ENCODE results near the gene FBLIM1. TPM values are rescaled to one million over a fixed set of nuclear protein-coding genes. Genes with fewer than 3 reads are reported as not detected.

FBLIM1 gene
- total RNA-seq, 1 donor from 2014 or later = 101 TPM

DNA sequence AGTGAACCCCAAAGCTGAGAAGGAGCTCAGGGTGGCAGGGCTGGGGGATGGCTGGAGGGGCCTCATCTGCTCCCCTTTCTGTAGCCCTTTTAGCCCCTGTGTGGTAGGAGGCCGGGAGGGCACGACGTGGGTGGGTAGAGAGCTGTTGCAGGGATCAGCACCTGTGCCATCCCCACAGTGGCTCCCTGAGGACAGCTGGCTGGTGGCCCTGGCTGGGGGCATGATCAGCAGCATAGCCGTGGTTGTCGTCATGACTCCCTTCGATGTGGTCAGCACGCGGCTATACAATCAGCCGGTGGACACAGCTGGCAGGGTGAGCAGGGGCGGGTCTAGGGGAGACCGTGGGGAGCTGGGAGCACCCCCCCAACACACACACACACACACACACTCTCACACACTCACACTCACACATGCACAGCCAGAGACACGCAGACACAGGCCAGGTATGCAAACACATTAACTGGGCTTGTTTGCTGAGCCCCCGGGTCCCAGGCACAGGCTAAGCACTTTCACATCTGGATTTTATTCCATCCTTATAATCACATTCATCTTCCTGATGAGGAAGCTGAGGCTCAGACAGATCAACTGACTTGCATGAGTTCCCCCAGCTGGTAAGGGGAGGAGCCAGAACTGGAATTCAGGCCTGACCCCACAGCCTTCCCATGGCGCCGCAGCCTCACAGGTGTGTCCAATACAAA, 20.0 kb upstream of the FBLIM1 start:
- DNase-seq (ENCODE audit: low spot score, unreplicated experiment) = no peak
- Mint-ChIP-seq H3K36me3 (ENCODE audit: insufficient read depth) (no peaks in the 10 kb centered on the region), H3K4me3 (ENCODE audit: low read depth) (no peak overlapping the region), H3K4me1 (ENCODE audit: low read depth) (peaks cover 16% of the 10 kb centered on the region), H3K27me3 (no peaks in the 10 kb centered on the region), H3K27ac (no peak overlapping the region), H3K9me3 (ENCODE audit: low read depth) (no peaks in the 10 kb centered on the region)
- TF ChIP-seq, protein P1, sequence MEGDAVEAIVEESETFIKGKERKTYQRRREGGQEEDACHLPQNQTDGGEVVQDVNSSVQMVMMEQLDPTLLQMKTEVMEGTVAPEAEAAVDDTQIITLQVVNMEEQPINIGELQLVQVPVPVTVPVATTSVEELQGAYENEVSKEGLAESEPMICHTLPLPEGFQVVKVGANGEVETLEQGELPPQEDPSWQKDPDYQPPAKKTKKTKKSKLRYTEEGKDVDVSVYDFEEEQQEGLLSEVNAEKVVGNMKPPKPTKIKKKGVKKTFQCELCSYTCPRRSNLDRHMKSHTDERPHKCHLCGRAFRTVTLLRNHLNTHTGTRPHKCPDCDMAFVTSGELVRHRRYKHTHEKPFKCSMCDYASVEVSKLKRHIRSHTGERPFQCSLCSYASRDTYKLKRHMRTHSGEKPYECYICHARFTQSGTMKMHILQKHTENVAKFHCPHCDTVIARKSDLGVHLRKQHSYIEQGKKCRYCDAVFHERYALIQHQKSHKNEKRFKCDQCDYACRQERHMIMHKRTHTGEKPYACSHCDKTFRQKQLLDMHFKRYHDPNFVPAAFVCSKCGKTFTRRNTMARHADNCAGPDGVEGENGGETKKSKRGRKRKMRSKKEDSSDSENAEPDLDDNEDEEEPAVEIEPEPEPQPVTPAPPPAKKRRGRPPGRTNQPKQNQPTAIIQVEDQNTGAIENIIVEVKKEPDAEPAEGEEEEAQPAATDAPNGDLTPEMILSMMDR (IDR thresholded peaks at IDR 0.05; ENCODE audit: unreplicated experiment) = no peak

DNA sequence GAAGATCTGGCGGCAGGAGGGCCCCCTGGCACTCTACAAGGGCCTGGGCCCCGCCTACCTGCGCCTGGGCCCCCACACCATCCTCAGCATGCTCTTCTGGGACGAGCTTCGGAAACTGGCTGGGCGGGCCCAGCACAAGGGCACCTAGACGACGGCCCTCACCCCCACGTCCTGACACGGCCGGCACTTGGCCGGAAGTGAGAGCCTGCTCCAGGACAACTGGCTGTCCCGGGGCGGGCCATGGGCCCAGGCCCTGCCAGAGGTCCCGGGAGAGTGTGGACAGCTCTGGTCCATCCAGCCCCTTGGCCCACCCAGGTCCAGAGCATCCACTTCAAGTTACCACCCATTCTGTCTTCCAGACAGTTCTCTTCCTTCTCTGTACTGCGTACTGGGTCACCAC, 19.3 kb upstream of the FBLIM1 start:
- TF ChIP-seq, protein P1 (IDR thresholded peaks at IDR 0.05; ENCODE audit: unreplicated experiment) = no peak

GRCh38 chr1:15739745-15740144, 18.9 kb upstream of the FBLIM1 start:
- Mint-ChIP-seq H3K9me3 (ENCODE audit: low read depth) (no peaks in the 10 kb centered on the region), H3K27me3 (no peaks in the 10 kb centered on the region), H3K4me1 (ENCODE audit: low read depth) (peaks cover 13% of the 10 kb centered on the region), H3K27ac (no peak overlapping the region), H3K36me3 (ENCODE audit: insufficient read depth) (no peaks in the 10 kb centered on the region), H3K4me3 (ENCODE audit: low read depth) (no peak overlapping the region)
- no peak for DNase-seq (ENCODE audit: low spot score, unreplicated experiment)
- TF ChIP-seq, protein P1 (IDR thresholded peaks at IDR 0.05; ENCODE audit: unreplicated experiment) = peak; percentile 28

More for the DNA sequence above, 19.3 kb upstream of the FBLIM1 start:
- Mint-ChIP-seq H3K9me3 (ENCODE audit: low read depth) (no peaks in the 10 kb centered on the region), H3K27me3 (no peaks in the 10 kb centered on the region), H3K4me3 (ENCODE audit: low read depth) (no peak overlapping the region), H3K36me3 (ENCODE audit: insufficient read depth) (no peaks in the 10 kb centered on the region), H3K27ac (no peak overlapping the region), H3K4me1 (ENCODE audit: low read depth) (peaks cover 16% of the 10 kb centered on the region)
- no peak for DNase-seq (ENCODE audit: low spot score, unreplicated experiment)

- H3K27me3 Mint-ChIP-seq = no peaks in the 10 kb centered on the region
- TF ChIP-seq, protein P1 (IDR thresholded peaks at IDR 0.05; ENCODE audit: unreplicated experiment) = peak; percentile 91
- H3K9me3 Mint-ChIP-seq (ENCODE audit: low read depth) = no peaks in the 10 kb centered on the region
- peaks cover 12% of the 10 kb centered on the region for H3K4me1 Mint-ChIP-seq (ENCODE audit: low read depth)
- peak; percentile 78 for DNase-seq (ENCODE audit: low spot score, unreplicated experiment)
- no peaks in the 10 kb centered on the region for H3K36me3 Mint-ChIP-seq (ENCODE audit: insufficient read depth)
- peak overlapping the region; percentile 40 for H3K4me3 Mint-ChIP-seq (ENCODE audit: low read depth)
- peak overlapping the region; percentile 86 for H3K27ac Mint-ChIP-seq
Observed at GRCh38 chr1:15740924-15741850, 17.4 kb upstream of the FBLIM1 start.

DNA sequence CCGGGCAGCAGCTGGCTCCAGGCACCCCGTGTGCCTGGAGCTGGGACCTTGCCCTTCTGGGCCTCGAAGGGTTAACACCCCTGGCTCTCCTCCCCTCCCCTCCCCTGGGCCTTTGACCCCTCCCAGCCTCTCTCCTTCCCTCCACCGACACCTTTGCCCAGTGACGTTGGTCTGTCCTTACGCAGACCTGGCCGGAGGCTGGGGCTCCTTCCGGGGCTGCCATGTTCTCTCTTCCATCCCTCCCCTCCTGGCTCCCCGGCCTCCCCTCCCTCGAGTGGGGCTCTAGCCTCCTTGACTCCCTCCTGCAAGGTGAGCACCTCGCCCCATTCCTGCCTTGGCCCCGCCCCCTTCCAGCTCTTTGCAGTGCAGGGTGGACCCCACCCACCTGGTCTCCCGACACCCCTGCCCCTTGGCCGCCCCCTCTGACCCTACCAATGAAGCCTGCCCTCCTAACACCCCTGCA, 16.2 kb upstream of the FBLIM1 start, which contains the start of gene TMEM82:
TSS of gene TMEM82 (plus strand) at position 161 of the 463 bp plus-strand sequence. CDS start at position 222, 61 bp downstream.
- H3K27me3 Mint-ChIP-seq = no peaks in the 10 kb centered on the region
- peak within 1 kb of the TSS; percentile 86 for H3K27ac Mint-ChIP-seq

More for the DNA sequence above, 16.2 kb upstream of the FBLIM1 start, which contains the start of gene TMEM82:
- Mint-ChIP-seq H3K4me1 (ENCODE audit: low read depth) (peaks cover 12% of the 10 kb centered on the region), H3K4me3 (ENCODE audit: low read depth) (peak within 1 kb of the TSS; percentile 40), H3K9me3 (ENCODE audit: low read depth) (no peaks in the 10 kb centered on the region), H3K36me3 (ENCODE audit: insufficient read depth) (no peaks in the 10 kb centered on the region)
- DNase-seq (ENCODE audit: low spot score, unreplicated experiment) = no peak
- TF ChIP-seq, protein P1 (IDR thresholded peaks at IDR 0.05; ENCODE audit: unreplicated experiment) = no peak

Data from progenitor cell of endocrine pancreas (in vitro differentiated cells).